HG03045 (cell line): ENCODE data around the gene TXNDC2.

Experiments used
- ATAC-seq: cut with Tn5 transposase; IDR thresholded peaks from one replicate; pipeline ENCODE4 v1.9.1; 2021; ENCODE audit warnings: mild to moderate bottlenecking, moderate library complexity; ENCODE audit not compliant: unreplicated experiment

The TXNDC2 gene

DNA sequence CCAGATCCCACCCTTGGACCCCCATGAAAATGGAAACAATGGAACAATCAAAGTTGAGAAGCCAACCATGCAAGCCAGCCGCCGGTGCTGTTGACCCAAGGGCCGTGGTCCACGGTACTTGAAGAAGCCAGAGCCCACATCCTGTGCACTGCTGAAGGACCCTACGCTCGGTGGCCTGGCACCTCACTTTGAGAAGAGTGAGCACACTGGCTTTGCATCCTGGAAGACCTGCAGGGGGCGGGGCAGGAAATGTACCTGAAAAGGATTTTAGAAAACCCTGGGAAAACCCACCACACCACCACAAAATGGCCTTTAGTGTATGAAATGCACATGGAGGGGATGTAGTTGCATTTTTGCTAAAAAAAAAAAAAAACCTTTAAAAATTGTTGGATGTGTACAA, 26.5 kb upstream of the TXNDC2 start:
- no peak for ATAC-seq

DNA sequence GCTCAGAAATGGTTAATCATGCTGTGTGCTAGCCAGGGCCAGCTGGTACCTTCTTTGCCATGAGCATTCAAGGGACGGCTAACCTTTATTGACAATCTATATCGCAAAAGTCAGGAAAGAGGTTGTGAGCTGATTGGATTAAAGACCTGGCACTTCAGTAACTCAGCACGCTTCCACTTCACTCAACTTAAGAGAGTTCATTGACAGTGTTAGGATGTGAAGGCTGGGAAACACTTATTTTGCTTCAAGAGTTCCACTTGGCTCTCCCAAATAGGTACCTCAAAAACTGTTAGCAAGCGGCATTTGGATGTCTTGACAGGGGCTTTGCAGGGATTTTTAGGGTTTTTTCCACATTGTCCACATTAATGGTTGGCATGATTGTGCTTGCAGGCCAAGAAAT, 25.1 kb upstream of the TXNDC2 start:
- no peak for ATAC-seq

DNA sequence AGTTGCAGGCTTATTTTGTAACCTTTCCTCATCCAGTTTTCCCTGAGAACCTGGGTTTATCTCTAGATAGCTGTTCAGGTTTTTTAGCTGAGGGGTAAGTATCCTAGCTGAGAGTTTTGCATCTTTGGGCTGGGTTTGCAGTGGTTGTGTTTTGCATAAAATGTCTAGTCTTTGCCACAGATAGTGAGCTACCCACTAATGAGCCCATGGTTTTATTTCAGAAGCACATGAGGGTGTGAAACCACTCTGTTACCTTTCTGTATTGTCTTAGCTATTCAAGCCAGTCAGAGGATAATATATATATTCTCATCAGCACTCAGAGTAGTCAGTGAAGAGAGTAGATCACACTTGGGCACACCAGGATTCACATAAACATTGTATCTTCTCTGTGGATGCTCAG, 24.6 kb upstream of the TXNDC2 start:
- ATAC-seq, result peak; percentile 61

DNA sequence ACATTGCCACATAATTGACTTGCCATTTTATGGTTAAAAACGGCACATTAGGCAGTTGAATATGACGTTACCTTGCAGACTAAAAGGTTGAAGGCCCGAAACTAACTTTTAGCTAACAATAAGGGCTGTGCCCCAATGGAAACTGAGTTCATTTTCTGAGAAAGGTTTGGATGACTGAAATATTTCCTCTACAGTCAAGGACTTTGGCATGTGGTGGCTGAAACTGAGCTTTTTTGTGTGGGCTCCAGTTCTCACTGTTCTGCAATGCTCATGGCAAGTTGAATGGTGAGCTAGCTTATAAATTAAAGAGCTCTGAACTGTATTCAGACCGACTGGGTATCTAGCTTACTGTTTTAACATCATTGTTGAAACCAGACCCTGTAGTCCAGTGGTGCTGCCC, 23.8 kb upstream of the TXNDC2 start:
- ATAC-seq, result no peak

DNA sequence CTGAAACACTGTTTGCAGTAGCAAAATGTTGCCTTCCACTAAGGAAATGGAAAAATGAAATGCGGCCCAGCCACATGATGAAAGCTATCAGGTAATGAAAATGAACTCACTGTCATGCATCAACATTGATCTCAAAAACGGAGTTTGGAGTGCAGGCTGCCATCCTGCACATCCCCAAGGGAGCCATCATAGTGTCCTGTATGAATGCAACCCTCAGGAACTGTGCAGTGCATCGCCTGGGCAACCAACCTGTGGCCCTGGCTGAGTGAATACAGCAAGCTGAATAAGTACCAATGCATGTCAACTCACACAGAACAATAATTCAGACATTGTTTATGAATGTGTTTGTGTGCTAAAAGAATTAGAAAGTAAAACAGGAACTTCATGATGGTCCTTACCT, 23.1 kb upstream of the TXNDC2 start:
- ATAC-seq, result no peak

DNA sequence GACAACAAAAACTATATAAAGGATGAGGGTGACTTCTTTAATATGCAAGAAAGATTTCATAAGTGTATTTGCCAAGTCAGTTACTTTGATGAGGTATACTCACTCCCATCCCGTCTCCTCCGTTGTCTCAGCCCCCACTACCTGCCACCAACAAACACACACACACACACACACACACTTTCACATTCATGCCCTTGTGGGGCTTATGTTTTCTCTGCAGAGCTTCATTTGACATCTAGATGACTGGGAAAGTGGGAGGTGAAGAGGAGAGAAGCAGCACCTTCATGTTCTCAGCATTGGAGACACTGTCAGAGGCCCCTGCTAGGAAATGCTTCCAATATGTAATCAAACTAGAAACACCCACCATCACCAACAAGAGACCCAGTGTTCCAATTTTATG, 22.5 kb upstream of the TXNDC2 start:
- ATAC-seq, result no peak

DNA sequence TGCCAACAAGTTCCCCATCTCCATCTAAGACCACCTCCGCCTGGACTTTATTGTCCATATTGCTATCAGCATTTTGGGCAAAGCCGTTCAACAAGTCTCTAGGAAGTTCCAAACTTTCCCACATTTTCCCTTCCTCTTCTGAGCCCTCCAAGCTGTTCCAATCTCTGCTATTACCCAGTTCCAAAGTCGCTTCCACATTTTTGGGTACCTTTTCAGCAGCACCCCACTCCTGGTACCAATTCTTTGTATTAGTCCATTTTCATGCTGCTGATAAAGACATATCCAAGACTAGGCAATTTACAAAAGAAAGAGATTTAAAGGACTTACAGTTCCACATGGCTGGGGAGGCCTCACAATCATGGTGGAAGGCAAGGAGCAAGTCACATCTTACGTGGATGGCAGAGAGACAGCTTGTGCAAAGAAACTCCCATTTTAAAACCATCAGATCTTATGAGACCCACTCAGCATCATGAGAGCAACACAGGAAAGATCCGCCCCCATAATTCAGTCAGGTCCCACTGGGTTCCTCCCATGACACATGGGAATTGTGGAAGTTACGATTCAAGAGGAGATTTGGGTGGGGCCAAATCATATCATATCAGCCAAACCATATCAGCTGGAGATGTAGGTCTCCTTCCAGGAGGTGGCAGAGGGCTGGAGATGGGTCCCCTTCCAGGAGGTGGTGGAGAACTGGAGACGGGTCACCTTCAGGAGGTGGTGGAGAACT, 19.8 kb upstream of the TXNDC2 start:
- no peak for ATAC-seq

DNA sequence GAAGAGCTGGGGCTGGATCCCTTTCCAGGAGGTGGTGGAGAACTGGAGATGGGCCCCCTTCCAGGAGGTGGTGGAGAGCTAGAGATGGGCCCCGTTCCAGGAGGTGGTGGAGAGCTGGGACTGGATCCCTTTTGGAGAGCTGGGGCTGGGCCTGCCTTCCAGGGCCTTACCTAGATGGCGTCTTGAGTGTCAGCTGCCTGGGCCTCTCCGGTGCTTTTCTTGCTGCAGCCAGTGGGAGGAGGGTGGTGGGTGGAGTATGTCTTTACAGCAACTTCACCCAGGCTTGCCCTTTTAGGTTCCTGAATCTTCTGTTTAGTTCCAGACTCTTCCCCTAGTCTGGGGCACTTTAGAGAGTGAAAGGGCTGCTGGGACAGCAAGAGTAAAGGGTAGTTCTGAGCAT, 19.1 kb upstream of the TXNDC2 start:
- no peak for ATAC-seq

DNA sequence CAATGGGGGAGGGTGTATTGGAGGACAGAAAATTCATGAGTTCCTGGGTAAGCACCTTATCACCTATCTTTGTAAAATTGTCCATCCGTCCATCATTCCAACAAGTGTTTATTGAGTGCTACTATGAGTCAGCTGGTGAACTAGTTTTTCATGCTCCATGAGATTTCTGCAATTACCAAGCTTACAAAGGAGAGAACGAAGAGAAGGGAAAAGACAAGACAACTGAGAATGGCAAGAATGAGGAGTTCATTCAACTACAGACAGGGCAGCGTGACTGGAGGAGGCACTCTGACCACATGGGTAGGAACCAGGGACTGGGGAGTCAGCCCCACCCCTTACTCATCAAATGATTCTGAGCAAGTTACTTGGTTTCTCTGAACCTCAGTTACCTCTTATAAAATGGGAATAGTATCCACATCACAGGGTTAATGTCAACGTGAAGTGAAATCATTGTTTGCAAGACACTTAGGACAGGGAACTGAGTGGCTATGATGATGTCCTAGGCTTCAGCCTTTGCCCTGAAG, 18.6 kb upstream of the TXNDC2 start:
- ATAC-seq, result no peak

DNA sequence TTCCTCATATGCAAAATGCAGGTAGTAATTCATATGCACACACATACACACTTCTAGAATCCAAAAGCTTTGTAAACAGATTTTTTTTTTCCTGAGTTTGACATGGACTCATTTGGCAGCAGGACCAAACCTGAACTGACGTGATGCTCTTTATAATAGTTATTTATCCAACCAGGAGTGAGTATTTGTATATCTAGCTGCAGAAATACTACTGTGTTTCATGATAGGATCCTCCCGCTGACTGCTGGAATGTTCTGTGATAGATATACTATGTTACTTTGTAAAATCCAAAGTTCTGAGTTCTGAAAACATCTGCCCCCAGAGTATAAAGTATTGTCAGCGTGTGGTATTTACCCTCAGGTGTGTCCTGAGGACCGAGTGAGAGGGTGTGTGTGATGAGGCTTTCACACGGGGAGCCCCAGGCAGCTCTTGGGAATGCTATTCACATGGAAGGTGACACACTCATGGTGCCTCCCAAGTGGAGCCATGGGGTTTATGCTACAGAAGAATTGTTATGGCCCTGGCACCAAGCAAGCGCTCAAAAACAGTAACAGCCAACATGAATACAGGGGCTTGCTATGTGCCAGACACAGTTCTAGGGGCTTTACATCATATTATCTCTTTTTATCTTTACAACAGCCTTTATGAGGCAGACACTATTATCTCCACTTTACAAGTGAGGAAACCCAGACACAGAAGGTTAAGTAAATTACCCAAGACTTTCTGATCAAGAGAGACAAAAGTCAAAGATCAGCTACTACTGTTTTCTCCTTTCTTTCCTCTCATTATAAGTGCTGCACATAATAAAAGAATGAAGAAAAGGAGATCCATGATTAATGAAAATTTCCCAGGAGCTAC, 16.7 kb upstream of the TXNDC2 start:
- no peak for ATAC-seq

DNA sequence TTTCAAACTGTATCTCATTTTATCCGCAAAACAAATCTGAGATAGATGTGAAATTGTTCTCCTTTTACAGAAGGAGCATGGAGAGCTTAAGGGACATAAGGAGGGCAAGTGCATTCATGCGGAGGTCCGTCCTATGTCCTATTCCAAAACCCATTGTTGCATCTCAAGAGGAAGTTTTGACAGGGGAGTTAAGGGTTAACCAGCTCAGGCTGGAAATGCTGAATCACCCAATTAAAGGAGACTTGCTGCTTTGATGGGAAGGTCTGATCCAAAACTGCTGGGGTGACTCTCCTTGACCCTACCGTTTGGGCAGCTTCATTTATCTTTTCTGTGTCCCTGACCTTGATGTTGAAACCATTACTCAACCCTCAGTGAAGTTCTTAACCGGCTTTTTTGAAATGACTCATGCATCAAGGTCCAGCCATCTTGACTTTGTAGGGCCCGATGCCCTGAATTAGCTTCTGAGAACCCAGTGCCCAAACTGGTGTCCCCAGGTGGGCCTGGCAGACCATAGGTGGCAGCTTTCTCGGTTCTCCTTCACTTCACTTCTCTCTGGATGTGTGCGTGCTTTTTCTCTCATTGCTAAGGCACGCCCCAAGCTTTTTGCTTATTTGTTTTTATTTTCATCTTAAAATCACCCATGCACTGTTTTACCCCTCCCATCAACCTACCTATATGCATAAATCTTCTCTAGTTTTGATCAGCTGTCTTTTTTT, 15.9 kb upstream of the TXNDC2 start:
- no peak for ATAC-seq

DNA sequence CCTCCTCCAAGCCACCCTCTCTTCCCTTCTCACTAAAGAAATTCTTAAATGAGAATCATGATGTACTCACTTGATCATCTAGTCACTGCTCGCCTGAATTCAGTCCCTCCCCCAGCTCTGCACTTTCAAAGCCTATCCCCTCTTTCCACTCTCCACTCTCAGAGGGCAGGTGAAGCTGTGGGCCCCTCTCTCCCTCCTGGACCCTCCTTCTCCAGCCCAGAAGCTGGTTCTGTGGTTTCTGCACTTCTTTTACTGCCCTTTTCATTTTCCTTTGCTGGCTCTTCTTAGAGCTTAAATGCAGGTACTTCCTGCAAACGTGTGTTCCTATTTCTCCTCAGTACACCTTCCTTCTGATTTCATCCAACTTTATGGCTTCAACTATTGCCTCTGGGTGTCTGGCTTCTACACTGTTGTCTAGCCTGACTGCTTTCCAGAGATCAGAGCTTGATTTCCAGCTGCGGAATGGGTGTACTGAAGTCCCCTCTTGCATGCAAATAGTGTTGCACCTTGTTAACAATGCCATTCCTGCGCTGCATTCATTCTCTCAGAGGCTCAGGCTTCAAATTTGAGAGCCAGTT, 15.3 kb upstream of the TXNDC2 start:
- ATAC-seq, result no peak

DNA sequence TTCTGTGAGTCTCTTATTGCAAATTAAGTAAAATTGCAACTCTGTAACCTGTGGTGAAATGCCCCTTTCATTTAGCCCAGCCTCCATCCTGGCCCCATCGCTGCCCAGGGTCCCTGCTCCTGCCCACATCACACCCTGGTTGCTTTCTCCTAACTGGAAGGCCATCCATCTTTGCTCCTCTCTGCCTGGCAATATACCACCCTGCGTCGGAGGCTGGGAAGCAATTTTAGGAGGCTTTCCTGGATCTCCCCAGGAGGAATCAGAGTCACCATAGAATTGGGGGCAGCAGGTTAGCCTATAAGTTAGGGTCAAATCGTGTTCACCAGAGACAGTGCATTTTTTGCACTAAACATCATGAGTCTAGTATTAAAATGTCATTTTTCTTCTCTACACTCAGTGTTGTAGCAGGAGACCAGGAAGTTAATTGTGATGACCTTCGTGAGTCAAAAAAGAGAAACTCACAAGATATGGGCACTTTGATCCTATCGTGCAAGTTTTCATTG, 14.5 kb upstream of the TXNDC2 start:
- ATAC-seq, result no peak

DNA sequence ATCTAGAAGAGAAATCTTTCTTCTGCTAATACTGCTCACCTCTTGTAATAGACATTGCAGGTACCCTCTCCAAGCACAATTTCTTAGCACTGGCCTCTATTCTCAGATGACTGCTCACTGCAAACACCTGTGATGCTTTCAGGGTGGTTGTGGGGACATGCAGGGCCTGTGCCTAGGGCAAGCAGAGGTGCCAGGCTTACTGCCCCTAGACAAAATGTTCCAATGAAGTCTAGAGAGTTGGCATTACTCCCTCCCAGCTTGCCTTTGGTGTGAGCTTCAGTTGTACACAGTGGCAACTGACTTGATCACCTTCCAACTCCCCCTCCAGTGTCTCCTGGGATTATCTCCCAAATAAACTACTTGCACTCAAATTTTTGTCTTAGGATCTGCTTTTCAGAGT, 12.9 kb upstream of the TXNDC2 start:
- ATAC-seq, result no peak

DNA sequence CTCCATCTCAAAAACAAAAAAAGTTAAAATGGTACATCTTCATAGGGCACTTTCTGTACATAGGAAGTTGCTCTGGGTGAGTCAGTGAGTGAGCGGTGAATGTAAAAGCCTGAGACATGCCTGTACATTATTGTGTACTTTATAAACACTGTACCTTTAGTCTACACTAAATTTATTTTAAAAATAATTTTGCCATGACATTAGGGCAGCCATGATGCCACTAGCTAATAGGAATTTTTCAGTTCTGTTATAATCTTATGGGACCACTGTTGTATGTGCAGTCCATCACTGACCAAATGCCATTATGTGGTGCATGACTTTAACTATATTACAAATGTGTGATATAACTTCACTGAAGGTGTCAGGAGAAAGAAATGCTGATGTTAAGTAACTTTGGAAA, 11.0 kb upstream of the TXNDC2 start:
- no peak for ATAC-seq

DNA sequence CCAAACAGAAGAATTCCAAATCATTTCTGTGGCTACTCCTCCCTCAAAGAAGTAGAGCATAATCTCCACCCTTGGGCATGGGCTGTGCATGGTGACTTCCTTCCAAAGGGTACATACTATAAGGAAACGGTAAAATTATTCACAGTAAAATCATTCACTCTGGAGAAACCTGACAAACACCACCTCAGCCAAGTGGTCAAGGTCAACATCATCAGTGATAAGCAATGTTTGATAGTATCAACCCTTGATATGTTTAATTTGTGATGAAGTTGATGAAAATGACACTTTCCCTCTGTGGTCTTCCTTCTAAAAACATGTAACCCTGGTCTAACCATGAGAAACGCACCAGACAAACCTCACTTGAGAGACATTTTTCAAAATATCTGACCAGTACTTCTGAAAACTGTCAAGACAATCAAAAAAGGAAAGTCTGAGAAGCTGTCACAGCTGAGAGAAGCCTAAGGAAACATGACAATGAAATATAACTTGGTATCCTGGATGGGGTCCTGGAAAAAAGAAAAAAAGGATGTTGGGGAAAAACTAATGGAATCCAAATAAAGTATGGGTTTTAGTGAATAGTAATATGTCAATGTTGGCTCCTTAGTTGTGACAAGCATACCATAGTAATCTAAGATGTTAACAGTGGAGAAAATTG, 9.4 kb upstream of the TXNDC2 start:
- ATAC-seq, result no peak

DNA sequence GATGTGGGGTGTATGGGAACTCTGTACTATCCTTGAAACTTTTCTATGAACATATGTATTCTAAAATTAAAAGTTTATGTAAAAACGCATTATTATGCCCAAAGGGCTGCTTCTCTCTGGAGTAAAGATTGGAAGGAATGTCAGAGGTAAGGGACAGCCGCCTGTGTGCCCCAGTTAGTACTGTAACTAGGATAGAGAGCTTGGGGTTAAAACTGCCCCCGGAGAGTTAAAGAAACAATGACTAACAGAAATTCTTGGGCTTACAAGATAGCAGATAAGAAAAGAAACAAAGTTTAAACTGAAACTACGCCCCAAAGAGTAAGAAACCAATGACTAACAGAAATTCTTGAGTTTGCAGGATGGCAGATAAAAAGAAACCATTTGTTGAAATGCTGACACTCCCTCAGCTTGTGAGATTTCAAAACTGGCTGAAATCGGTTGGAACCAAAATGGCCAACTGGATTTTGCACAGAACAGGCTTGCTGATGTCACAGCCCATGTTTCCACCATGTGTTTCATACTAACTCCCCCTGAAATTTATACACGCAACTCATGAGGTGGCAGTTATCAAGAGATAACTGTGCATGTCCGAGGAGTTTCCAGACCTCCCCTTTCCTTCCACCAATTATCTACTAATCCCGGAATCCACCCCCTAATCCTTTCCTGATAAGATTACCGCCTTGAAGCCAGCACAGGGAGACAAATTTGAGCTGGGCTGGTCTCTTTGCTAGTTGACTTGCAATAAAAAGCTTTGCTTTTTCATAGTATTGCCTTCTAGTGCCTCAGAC, 8.7 kb upstream of the TXNDC2 start:
- ATAC-seq, result no peak

DNA sequence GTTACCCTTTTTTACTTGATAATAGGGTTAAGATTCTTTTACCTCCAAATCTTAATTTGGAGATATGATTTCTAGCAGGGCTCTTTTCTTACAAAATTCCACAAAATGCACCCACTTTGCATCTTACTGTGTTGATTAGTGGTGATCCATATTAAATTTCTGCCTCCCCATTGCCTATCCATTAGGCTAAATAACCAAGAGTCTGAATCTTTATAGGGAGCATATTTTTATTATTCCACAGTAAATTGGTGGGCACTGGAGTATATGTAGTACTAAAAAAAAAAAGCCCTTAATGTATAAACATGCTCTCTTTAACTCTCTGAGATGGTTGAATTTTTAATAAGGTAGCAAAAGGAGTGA, 8.1 kb upstream of the TXNDC2 start:
- no peak for ATAC-seq

DNA sequence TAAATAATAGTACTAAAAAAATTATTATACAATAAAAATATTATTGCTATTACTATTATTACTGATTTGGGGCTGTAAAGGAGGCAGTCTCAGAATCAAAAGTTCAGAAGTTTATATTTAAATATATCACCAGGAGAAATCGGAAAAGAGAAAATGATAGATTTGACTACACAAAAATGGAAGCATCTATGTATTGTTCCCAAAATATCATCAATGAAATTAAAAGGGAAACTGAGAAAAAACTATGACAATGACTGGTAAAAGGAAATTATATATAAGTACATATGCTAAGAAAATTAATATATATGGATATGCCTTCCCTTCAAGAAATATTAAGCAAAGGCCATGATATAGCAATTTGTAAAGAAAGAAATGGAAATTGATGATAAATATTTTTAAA, 7.7 kb upstream of the TXNDC2 start:
- no peak for ATAC-seq

DNA sequence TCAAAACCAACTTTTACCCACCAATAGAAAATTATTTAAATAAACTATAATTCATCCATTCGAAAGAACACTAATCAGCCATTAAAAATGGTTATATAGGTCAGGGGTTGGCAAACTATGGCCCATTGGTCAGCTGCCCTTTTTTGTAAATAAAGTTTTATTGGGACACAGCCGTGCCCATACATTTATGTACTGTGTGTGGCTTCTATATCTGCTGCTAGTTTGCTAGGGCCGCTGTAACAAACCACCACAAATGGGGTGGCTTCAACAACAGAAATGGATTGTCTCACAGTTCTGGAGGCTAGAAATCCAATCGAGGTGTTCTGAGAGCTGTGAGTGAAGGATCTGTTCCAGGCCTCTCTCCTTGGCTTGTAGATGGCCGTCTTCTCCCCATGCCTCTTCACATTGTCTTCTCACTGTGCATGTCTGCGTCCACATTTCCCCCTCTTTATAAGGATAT, 7.0 kb upstream of the TXNDC2 start:
- ATAC-seq, result no peak
